ENCODE measurements around the gene RND2.

The RND2 gene

DNA sequence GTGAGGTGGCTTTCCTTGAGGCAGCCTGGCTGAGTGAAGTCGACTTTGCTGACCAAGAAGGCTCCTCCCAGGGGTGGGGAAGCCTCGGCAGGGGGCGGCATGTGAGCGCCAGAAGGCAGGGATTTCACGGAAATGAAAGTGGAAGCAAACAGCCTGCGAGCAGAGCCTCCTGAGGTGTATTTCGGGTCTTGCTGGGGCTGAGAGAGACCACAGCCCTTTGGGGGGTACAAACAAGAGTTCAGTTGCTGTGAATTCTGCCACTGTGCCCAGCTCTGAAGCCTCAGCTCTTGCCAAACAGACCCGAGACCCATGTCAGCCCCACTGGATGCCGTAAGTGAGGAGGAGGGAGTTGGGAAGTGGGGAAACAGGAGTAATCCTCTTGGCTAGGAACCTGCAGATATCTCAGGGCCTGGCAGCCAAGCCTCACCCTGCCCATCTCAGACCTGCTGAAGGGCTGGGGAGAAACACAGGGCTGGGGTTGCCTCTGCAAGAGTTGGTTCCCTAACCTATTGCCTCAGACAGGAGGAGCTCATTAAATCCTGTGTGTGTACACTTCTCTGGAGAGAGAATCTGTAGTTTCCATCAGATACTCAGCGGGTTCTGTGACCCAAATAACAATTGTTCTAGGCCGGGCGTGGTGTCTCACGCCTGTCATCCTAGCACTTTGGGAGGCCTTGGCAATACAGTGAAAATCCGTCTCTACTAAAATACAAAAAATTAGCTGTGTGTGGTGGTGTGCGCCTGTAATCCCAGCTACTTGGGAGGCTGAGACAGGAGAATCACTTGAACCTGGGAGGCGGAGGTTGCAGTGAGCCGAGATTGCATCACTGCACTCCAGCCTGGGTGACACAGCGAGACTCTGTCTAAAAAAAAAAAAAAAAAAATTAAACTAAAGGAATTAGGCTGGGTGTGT lies 18.1 kb upstream of the RND2 start, which contains the start of gene IFI35:
TSS of gene IFI35 (plus strand) at position 146 of the 913 bp plus-strand sequence. CDS start at position 310, 164 bp downstream.
- DNase-seq, result peak; percentile 81

DNA sequence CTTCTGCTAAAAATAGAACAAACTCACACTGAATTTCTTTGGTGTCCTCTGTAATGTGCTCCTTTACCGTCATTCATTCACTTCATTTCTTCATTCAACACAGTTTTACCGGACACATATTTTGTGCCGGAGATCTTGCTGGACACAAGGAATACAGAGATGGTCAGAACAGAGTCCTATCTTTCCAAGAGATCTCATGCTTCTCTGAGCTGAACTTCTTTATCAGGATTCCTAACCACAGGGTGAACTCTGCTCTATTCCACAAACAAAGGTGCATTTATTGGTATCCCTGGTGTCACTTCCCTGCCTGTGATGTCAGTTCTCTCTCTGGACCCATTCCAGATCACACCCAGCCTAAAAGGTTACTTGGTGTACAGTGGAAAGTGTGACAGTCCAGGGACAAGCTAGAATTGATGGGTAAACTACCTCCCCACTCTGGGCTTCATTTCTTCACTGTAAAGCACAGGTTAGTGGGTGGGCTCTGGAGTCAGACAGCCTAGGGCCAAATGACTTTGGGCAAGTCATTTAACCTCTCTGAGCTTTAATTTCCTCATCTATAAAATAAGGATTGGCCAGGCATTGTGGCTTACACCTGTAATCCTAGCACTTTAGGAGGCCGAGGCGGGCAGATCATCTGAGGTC lies 14.2 kb upstream of the RND2 start:
- no peak for DNase-seq

DNA sequence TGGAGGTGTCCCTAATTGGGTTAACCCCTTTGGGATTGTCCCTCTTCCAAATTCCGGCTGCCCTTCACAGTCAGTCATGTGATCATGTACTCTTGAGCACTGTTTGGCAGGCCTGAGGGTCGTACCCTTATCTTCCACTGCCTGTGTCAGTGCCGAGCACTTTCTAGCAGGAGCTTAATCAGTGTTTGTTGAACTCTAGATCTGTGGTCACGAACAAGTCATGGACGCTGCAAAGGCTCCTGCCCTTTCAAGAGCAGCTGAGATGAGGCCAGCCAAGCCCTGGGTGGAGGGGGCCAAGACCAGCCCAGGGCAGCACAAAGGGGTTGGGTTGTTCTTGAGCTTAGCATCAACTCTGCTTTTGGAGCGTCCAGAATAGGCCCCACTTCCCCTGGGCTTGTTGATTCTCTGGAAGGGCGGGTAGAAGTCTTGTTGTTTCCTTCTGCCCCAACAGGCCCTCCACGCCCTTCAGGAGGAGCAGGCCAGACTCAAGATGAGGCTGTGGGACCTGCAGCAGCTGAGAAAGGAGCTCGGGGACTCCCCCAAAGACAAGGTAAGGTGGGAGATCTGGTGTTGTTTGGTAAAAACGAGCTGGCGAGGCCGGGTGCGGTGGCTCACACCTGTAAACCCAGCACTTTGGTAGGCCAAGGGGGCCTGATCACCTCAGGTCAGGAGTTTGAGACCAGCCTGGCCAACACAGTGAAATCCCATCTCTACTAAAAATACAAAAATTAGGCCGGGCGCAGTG lies 13.1 kb upstream of the RND2 start:
- no peak for DNase-seq

DNA sequence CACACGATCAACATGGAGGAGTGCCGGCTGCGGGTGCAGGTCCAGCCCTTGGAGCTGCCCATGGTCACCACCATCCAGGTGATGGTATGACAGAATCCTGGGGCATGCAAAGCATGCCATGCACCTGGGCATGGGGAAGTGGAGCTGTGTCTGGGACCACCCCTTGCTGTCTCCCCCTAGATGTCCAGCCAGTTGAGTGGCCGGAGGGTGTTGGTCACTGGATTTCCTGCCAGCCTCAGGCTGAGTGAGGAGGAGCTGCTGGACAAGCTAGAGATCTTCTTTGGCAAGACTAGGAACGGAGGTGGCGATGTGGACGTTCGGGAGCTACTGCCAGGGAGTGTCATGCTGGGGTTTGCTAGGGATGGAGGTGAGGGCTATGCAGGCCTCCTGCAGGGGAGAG lies 11.7 kb upstream of the RND2 start:
- no peak for DNase-seq

GRCh38 chr17:43014020-43014648 lies 10.9 kb upstream of the RND2 start:
- no peak for DNase-seq

DNA sequence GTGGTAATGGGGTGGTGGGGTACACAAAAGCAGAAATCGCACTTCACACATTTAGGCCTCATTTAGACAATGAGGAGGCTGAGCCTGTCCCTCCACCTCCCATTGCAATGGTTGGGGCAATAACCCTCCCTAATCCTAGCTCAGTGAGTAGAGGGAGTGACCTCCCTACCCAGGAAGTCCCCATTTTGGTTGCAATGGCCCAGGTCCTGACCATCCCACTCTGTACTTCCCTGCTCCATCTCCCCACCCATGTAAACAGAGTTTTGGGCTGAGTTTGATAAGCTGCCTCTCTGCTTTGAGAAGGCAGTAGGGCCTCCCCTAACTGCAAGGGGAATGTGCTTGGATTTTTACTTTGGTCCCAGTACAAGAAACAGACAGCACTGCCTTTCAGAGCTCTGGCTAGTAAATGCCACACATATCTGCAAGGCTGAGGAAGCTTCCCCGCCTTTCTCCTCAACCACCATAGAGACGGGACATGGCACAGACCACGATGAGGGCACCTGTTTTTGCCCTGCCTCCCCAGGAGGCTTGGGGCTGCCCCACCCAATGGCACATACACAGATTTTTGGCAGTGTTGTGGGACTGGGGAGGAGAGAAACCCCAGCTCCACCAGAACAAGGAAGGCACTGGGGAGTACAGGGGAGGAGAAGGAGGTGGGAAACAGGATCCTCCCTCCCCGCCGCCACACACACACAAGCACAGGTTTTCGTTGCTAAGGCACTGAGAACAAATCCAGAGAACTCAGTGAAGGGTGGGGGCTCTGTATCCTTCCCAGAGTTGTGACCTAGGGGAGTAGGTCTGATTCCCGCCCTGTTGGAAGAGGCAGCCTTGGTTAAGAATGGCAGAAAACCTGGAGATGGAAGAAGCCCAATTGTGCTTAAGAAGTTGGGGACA lies 10.1 kb upstream of the RND2 start:
- no peak for DNase-seq

DNA sequence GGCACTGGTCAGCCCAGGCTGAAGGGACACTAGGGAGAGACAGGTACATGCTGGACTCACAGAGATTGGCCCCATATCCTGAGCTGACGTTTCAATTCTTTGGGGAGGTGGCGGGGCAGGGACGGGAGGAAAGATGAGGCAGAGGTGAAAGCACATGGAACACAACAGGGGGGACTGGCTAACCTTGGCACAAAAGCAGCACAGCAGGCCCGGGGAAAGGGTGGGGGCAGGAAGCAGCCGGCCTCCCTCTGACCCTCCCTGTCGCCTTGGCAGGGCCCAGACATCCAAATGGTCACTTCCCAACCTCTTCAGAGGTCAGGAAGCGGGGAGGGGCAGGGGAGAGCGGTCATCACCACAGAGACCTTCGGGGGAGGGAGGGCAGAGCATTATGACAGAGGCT lies 9.5 kb upstream of the RND2 start:
- no peak for DNase-seq

DNA sequence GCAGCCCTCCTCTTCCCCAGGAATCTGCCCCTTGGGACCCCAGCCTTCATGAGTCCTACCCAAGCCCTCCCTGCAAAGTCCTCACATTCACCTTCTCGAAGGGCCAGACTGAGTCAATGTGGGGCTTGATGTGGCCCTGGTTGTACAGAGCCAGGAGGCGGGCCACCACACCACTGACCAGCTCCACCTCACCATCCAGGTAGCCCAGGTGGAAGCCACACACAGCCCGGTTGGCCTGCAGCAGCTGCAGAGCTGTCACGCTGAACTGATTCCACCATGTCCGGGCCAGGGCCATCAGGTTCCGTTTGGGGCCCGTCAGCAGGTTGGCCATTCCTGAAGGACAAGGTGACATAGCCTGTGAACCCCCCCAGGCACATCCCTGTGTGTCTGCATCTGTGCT lies 8.8 kb upstream of the RND2 start:
- no peak for DNase-seq

DNA sequence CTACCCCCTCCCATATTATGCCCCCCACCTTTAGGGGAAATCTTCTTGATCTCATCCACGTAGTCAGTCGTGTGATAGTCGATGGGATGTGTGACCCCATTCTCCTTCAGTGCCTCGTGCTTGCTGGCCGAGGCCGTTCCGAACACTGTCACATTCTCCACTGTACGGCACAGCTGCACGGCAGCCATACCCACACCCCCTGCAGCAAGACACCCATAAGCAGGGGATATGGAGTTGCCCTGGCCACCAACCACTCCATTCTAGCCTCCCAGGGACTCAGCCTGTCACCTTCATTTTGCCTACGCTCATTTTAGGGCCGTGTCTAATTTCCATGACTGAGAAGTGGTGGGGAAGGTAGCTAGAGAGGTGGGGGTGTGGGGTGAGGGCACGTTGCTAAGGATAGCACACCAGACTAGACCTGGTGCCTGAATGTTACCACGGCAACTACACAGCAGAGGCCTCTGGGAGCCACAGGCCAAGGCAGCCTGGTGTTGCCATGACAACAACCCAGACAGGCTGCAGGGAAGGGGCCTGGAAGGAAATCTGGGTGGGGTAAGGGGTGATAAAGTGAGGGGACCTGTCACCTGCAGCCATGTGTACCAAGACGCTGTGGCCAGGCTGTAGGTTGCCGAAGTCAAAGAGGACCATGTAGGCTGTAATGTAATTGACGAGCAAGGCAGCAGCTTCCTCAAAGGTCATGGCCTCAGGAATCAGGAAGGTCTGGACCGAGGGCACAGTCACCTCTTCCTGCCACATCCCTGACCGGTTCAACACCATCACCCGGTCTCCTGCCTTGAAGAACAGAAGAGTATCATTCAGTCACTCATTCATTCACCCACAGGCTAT lies 6.8 kb upstream of the RND2 start:
- DNase-seq, result peak; percentile 55

DNA sequence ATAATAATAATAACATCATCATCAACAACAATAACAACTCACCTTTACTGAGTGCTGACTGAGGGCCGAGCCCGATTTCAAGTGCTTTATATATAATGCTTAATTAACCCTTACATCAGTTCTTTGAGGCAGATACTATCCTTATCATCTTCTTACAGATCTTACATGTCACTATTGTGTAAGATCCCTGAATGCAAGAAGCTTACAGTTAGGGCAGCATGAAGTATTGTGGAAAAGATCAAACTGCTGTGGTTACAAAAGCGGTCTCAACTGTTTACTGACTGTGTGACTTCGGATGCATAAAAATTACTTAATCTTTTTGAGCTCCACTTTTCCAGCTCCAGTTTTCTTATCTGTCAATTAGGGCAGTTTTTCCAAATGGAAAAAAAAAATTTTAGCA lies 6.1 kb upstream of the RND2 start:
- DNase-seq, result no peak

DNA sequence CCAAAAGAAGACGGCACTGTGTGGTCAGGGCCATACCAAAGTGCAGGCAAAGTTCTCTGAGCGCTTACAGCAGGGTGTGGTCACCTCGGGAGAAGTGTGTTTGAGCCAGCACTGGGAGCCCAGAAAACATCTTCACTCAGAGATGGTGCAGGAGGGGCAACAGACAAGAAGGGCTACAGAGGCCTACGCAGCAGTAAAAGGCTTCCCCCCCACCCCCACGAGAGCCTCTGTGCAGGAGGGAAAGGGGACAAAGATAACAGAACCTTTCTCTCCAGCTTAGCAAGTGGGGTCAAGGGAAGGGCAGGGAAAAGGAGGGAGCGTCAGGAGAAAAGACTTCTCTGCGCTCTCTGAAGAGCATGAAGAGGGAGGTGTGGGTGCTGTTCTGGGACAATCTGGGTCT lies 5.6 kb upstream of the RND2 start:
- no peak for DNase-seq

DNA sequence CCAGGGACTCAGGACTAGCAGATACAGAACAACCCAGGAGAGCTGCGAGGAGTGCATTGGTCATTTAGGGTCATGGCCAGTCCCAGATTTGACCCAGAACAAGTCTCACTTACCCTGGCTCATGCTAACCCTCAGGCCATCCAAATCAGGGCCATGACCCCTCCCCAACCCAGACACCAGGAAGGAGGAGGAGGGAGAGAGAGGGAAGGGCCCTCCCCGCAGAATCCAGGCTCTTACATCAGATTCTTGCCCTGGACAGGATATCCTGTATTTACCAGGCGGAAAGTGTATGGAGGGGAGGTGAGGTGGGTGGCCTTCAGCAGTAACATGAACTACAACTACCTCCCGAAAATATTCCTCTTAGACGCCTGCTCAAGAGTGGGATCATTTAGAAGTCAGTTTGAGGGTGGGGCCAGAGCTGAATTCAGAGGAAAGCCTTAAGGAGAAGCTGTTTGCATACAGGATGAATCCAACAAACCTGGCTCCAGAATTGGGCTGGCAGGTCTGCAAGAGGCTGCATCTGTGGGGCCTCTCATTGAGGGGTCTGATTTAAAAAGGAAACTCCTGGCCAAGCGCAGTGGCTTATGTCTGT lies 4.9 kb upstream of the RND2 start:
- no peak for DNase-seq

DNA sequence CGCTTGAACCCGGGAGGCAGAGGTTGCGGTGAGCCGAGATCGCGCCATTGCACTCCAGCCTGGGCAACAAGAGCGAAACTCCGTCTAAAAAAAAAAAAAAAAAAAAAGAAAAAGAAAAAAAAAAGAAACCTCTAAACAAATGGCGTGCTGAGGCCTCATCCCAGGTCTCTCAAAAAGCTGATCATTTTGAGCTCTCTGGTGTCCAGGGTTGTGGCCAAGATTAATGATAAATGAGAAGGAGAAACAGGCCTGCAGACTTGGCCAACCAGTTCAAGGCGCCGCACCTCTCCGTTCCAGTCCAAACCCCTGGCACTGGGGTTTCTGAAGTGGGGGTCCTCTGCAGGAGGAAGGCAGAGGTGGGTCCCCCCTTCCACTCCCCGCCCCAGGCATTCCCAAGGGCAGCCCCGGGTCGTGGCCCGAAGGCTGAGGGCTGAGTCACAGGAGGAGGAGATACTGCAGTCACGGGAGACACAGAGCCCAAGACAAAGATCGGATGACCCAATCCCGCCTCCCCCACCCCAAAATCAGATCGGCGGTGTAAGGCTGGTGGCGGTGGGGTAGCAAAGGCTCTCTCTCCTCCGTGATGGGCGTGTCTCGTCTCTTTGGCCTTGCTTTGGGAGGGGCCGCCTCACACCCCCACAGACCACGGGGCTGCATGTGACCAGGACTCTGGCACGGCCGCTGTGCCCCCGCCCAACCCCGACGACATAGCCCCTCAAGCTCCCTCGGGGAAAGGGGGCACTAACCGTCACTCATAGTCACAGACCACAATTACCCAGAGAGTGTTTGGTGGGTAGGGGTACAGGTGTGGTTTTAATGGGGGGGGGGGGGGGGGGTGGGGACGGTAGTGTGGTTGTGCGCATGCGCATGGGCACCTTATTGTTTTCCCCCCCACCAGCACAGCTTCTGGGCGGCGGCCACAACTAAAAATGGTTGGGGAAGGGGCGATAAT lies 4.0 kb upstream of the RND2 start:
- no peak for DNase-seq

- peak; percentile 51 for DNase-seq
Measured at GRCh38 chr17:43021741-43022512, 3.1 kb upstream of the RND2 start, which contains the start of gene VAT1. VAT1 (minus strand) TSS chr17:43022385; CDS start chr17:43022322, 63 bp downstream.

- no peak for DNase-seq
Measured at GRCh38 chr17:43025290-43025657, 243 bp downstream of the RND2 start.

GRCh38 chr17:43025766-43026537 lies 921 bp downstream of the RND2 start:
- no peak for DNase-seq

- no peak for DNase-seq
Measured at GRCh38 chr17:43026595-43026994, 1.6 kb downstream of the RND2 start.
